GM23248 (cell line): Measurements from ENCODE around the gene TAL1. TPM values are rescaled to one million over a fixed set of nuclear protein-coding genes. Genes with fewer than 3 reads are reported as not detected.

Experiments used
- DNase-seq: peaks from one replicate; pipeline ENCODE4 v3.0.0-alpha.2; 2015
- H2AFZ ChIP-seq: fragments of 200-600 bp; sonication (generic); 2 replicates; pipeline ENCODE4 v1.6.1; 2016; ENCODE audit warnings: antibody characterized with exemption
- H3F3A ChIP-seq: fragments of 200-600 bp; sonication (generic); 2 replicates; pipeline ENCODE4 v1.6.1; 2016; ENCODE audit warnings: mild to moderate bottlenecking, antibody characterized with exemption, mixed run types; ENCODE audit not compliant: insufficient read depth
- H3K27ac ChIP-seq: fragments of 200-600 bp; sonication (generic); 2 replicates; pipeline ENCODE4 v1.5.1; 2016; ENCODE audit warnings: mild to moderate bottlenecking
- H3K27me3 ChIP-seq: fragments of 200-600 bp; sonication (generic); replicated peaks from 2 replicates; pipeline ENCODE4 v1.6.1; 2016; ENCODE audit warnings: mild to moderate bottlenecking; ENCODE audit not compliant: insufficient read depth
- H3K36me3 ChIP-seq: fragments of 200-600 bp; sonication (generic); 2 replicates; pipeline ENCODE4 v1.6.1; 2016; ENCODE audit warnings: low read depth, mild to moderate bottlenecking
- H3K4me1 ChIP-seq: fragments of 200-600 bp; sonication (generic); 2 replicates; pipeline ENCODE4 v1.6.1; 2016; ENCODE audit warnings: mild to moderate bottlenecking; ENCODE audit not compliant: insufficient read depth
- H3K4me2 ChIP-seq: fragments of 200-600 bp; sonication (generic); one replicate; pipeline ENCODE4 v1.6.1; 2016; ENCODE audit warnings: mild to moderate bottlenecking; ENCODE audit not compliant: unreplicated experiment
- H3K4me3 ChIP-seq: fragments of 200-600 bp; sonication (generic); 2 replicates; pipeline ENCODE4 v1.5.1; 2016; ENCODE audit warnings: mild to moderate bottlenecking
- H3K79me2 ChIP-seq: fragments of 200-600 bp; sonication (generic); 2 replicates; pipeline ENCODE4 v1.6.1; 2016; ENCODE audit warnings: mild to moderate bottlenecking; ENCODE audit not compliant: insufficient read depth
- H3K9ac ChIP-seq: fragments of 200-600 bp; sonication (generic); 2 replicates; pipeline ENCODE4 v1.6.1; 2016; ENCODE audit warnings: mild to moderate bottlenecking
- H3K9me2 ChIP-seq: fragments of 200-600 bp; sonication (generic); 2 replicates; pipeline ENCODE4 v1.6.1; 2016; ENCODE audit warnings: mixed run types, mild to moderate bottlenecking, moderate library complexity; ENCODE audit not compliant: insufficient read depth
- H3K9me3 ChIP-seq: fragments of 200-600 bp; sonication (generic); one replicate; pipeline ENCODE4 v1.6.1; 2017; ENCODE audit warnings: low read depth
- H4K20me1 ChIP-seq: fragments of 200-600 bp; sonication (generic); 2 replicates; pipeline ENCODE4 v1.6.0; 2016; ENCODE audit not compliant: insufficient read depth
- EZH2 ChIP-seq: fragments of 200-600 bp; sonication (generic); IDR thresholded peaks from 2 replicates; pipeline ENCODE4 v1.6.1; 2018; ENCODE audit warnings: antibody characterized with exemption, mild to moderate bottlenecking; ENCODE audit not compliant: insufficient read depth, poor library complexity, severe bottlenecking
- EZH2phosphoT487 ChIP-seq: fragments of 200-600 bp; sonication (generic); IDR thresholded peaks from 2 replicates; pipeline ENCODE4 v1.6.1; 2018; ENCODE audit warnings: antibody characterized with exemption, moderate library complexity, mild to moderate bottlenecking, low read depth; ENCODE audit not compliant: insufficient read depth
- WGBS, 2 experiments: methylation state at CpG; one replicate each; pipeline ENCODE4 v1.1.6; 2015 to 2017; ENCODE audit warnings: low lambda C conversion rate in 2 of 2, low coverage in 1 of 2; ENCODE audit errors: missing lambda C conversion rate in 2 of 2; 5-methylcytosine and 5-hydroxymethylcytosine counted together
- in situ Hi-C: fragments of 300-500 bp; cut with MboI; formaldehyde crosslinking; loops from 2 replicates; pipeline ENCODE4 v1.15.0; 2020
- polyA plus RNA-seq: library from polyadenylated mRNA; unstranded; fragments of >200 nt; fragmentation: Nextera tagmentation; extraction: Ambion mirVana; gene quantifications from 2 replicates; pipeline ENCODE4 v1.2.1, GENCODE V29; 2016
- total RNA-seq: library from RNA; depleted of rRNA; stranded (reverse); fragments of >200 nt; shearing (Covaris generic); gene quantifications from 2 replicates; pipeline ENCODE4 v1.2.3, GENCODE V29; 2014

Gene TAL1
- total and polyA plus RNA-seq, 2 experiments from 2014 or later, result not detected

GRCh38 chr1:47188791-47189785, 42.9 kb downstream of the TAL1 start:
- Histone ChIP-seq H2AFZ (peak overlapping the region; percentile 53; the same call in 1 of the 2 replicates), H3K4me1 (peaks cover 18% of the 10 kb centered on the region), H3F3A (peaks cover 9% of the 10 kb centered on the region; the same call in 1 of the 2 replicates), H3K4me3 (no peak overlapping the region), H3K27ac (no peak overlapping the region), H3K9me2 (no peaks in the 10 kb centered on the region), H3K4me2 (no peak overlapping the region), H3K36me3 (no peaks in the 10 kb centered on the region), H3K9ac (no peak overlapping the region), H3K79me2 (no peaks in the 10 kb centered on the region), H4K20me1 (no peaks in the 10 kb centered on the region), H3K27me3 (no peaks in the 10 kb centered on the region), H3K9me3 (no peaks in the 10 kb centered on the region)
- TF ChIP-seq EZH2 (no peak), EZH2phosphoT487 (no peak)
- in situ Hi-C loops, result loop anchor here (5.0 kb wide), 1 partner anchor 518 kb away; no protein-coding TSS in a partner anchor
- WGBS, 2 experiments, result 76 to 77% methylated on average over 6 to 7 of the region's 7 CpGs
- no peak for DNase-seq

DNA sequence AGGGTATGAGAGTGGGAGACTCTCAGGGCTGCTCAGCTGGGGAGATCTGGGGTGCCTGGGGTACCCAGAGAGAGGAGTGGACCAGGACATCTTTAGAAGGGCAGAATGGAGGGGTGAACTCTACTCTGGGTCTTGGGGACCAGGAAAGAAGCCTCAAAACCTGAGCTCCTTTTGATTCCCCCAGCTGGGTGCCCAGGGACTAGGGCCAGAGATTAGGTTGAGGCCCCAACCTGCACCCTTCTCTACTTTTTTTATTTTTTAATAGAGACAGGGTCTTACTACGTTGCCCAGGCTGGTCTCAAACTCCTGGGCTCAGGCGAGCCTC, 44.1 kb downstream of the TAL1 start:
- Histone ChIP-seq H3F3A (peaks cover 9% of the 10 kb centered on the region; the same call in 1 of the 2 replicates), H3K4me1 (peaks cover 18% of the 10 kb centered on the region), H3K4me3 (no peak overlapping the region), H3K27me3 (no peaks in the 10 kb centered on the region), H3K9ac (no peak overlapping the region), H4K20me1 (no peaks in the 10 kb centered on the region), H3K36me3 (no peaks in the 10 kb centered on the region), H3K9me3 (no peaks in the 10 kb centered on the region), H3K79me2 (no peaks in the 10 kb centered on the region), H2AFZ (no peak overlapping the region), H3K9me2 (no peaks in the 10 kb centered on the region), H3K4me2 (no peak overlapping the region), H3K27ac (no peak overlapping the region)
- no peak for TF ChIP-seq EZH2
- in situ Hi-C loops, result loop anchor here (5.0 kb wide), 1 partner anchor 519 kb away; no protein-coding TSS in a partner anchor
- no peak for DNase-seq
- WGBS, 2 experiments, result 41 to 54% methylated on average over 2 of the region's 2 CpGs

- TF ChIP-seq EZH2phosphoT487, result no peak
- no peak for TF ChIP-seq EZH2
- in situ Hi-C loops, result loop anchor here (5.0 kb wide), 1 partner anchor 520 kb away; no protein-coding TSS in a partner anchor
Measured at GRCh38 chr1:47187231-47187925, 44.6 kb downstream of the TAL1 start.

GRCh38 chr1:47186267-47187185, 45.5 kb downstream of the TAL1 start:
- Histone ChIP-seq H2AFZ (no peak overlapping the region), H3K9me3 (no peaks in the 10 kb centered on the region), H3K27me3 (no peaks in the 10 kb centered on the region), H3K9ac (no peak overlapping the region), H3K27ac (no peak overlapping the region), H3K36me3 (no peaks in the 10 kb centered on the region), H3F3A (peaks cover 7% of the 10 kb centered on the region; the same call in 1 of the 2 replicates), H3K4me2 (no peak overlapping the region), H3K4me1 (peaks cover 13% of the 10 kb centered on the region), H3K9me2 (no peaks in the 10 kb centered on the region), H3K79me2 (no peaks in the 10 kb centered on the region), H3K4me3 (no peak overlapping the region), H4K20me1 (no peaks in the 10 kb centered on the region)
- in situ Hi-C loops, result loop anchor here (5.0 kb wide), 1 partner anchor 521 kb away; no protein-coding TSS in a partner anchor
- TF ChIP-seq EZH2phosphoT487 (no peak), EZH2 (no peak)
- WGBS, 2 experiments, result 86 to 89% methylated on average over 13 of the region's 13 CpGs
- DNase-seq, result no peak

More at GRCh38 chr1:47187231-47187925, 44.6 kb downstream of the TAL1 start:
- H3K4me3 ChIP-seq, result no peak overlapping the region
- H3K9me3 ChIP-seq, result no peaks in the 10 kb centered on the region
- no peaks in the 10 kb centered on the region for H4K20me1 ChIP-seq
- H3K27ac ChIP-seq, result no peak overlapping the region
- H3K4me2 ChIP-seq, result no peak overlapping the region
- H3K36me3 ChIP-seq, result no peaks in the 10 kb centered on the region
- H2AFZ ChIP-seq, result no peak overlapping the region
- no peaks in the 10 kb centered on the region for H3K9me2 ChIP-seq
- peaks cover 18% of the 10 kb centered on the region for H3K4me1 ChIP-seq
- no peaks in the 10 kb centered on the region for H3K79me2 ChIP-seq
- H3F3A ChIP-seq, result peaks cover 9% of the 10 kb centered on the region; the same call in 1 of the 2 replicates
- no peaks in the 10 kb centered on the region for H3K27me3 ChIP-seq
- DNase-seq, result no peak
- 68 to 74% methylated on average over 12 of the region's 12 CpGs for WGBS, 2 experiments
- H3K9ac ChIP-seq, result no peak overlapping the region
